Retinal pigment epithelial cell (primary cell): Measurements from ENCODE around the gene FCN3.

ENCODE experiments used
- DNase-seq: peaks from one replicate; pipeline ENCODE4 v3.0.0-alpha.2; 2010; ENCODE audit warnings: low read depth
- H3K4me3 ChIP-seq: 2 replicates; pipeline ENCODE4 v1.5.1; 2011; ENCODE audit warnings: mild to moderate bottlenecking, low read length, control low read depth, moderate library complexity
- TF ChIP-seq, protein P1 (sequence below): conservative IDR thresholded peaks from 2 replicates; pipeline ENCODE4 v1.5.1; 2011; ENCODE audit warnings: low read depth, low read length, control low read depth, inconsistent platforms

Gene FCN3

DNA sequence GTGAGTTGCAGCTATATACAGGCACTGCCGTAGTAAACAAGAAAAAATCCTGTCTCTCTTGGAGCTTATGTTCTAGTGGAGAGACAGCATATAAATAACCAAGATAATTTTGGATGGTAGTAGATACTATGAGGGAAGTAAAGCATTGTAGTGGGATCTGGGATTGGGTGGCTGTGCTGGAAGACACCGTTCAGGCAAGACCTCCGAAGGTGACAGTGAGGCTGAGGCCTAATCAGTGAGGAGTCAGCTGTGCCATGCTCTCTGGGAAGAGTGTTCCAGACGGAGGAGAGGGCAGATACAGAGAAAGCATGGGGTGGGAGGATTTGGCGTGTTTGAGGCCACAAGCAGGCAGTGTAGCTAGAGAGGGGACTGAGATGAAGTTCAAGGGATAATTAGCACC, 46.7 kb downstream of the FCN3 start:
- DNase-seq: no peak
- H3K4me3 ChIP-seq: no peak overlapping the region
- TF ChIP-seq, protein P1, sequence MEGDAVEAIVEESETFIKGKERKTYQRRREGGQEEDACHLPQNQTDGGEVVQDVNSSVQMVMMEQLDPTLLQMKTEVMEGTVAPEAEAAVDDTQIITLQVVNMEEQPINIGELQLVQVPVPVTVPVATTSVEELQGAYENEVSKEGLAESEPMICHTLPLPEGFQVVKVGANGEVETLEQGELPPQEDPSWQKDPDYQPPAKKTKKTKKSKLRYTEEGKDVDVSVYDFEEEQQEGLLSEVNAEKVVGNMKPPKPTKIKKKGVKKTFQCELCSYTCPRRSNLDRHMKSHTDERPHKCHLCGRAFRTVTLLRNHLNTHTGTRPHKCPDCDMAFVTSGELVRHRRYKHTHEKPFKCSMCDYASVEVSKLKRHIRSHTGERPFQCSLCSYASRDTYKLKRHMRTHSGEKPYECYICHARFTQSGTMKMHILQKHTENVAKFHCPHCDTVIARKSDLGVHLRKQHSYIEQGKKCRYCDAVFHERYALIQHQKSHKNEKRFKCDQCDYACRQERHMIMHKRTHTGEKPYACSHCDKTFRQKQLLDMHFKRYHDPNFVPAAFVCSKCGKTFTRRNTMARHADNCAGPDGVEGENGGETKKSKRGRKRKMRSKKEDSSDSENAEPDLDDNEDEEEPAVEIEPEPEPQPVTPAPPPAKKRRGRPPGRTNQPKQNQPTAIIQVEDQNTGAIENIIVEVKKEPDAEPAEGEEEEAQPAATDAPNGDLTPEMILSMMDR: no peak

DNA sequence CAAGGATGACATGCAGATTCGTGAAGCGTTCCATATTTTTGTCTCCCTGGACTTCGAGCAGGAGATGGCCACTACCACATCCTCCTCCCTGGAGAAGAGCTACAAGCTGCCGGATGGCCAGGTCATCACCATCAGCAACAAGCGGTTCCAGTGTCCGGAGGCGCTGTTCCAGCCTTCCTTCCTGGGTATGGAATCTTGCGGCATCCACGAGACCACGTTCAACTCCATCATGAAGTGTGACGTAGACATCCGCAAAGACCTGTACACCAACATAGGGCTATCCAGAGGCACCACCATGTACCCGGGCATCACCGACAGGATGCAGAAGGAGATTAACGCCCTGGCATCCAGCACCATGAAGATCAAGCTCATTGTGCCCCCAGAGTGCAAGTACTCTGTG, 49.3 kb downstream of the FCN3 start:
- no peak overlapping the region for H3K4me3 ChIP-seq
- TF ChIP-seq, protein P1: no peak
- no peak for DNase-seq

DNA sequence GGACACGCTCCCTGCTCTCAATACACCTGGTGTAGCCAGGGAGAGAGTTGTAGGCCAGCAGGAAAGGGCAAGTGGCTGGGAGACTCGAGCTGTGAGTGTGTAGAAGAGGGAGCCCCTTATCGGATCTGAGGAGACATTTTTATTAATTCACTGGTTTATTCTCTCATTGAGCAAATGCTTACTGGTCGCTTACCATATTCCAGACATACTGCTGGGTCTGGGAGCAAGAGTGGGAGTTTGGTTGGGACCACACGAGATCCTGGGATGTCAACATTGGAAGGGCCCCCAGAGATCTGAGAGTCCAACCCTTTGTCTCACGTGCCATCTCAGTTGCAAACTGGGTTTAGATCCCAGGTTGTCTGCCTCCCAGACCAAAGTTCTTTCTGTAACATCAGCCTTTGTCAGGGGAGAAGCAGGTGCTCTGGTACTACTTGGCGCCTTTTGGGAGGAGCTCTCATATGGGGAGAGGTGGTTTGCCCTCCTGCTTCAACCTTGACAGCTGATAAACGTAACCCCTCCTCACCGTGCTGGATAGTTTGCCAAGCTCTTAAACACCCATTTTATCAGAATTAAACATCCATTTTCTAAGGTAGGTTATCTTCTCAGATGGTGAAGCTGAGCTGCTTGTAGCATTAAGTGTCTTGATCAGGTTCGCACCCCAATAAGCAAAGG, 51.9 kb downstream of the FCN3 start:
- no peak for DNase-seq
- TF ChIP-seq, protein P1: no peak
- peak overlapping the region; percentile 99 for H3K4me3 ChIP-seq

DNA sequence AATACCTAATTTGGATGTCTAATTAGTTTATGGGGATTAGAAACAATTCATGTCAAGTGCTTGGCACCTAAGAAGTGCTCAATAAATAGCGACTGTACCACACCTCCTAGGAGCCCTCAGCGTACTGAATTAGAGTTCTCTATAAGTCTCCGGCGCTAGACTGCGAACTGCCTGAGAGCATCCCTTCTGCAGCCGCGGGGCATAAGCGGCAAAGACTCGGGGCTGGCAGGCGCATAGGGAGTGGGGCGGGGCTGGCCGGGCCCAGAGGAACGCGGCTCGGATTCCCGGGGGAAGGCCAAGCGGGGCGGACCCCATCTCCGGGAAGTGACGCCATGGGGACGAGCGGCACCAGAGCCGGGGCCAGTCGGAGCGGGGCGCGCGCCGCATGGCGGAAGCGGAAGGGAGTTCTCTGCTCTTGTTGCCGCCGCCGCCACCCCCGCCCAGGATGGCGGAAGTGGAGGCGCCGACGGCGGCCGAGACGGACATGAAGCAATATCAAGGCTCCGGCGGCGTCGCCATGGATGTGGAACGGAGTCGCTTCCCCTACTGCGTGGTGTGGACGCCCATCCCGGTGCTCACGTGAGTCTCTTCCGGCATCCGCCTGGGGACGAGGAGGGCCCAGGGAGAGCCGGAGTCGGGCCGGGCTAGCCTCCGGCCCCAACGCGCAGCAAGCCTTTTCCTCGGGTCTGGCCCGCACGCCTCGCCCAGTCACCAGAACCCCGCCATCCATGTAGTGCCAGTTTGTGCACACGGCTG, 52.6 kb downstream of the FCN3 start, which contains the start of gene TMEM222:
Gene TMEM222 (plus strand): TSS at position 351 of the 756 bp plus-strand sequence. CDS start 35 bp downstream, at position 386.
- H3K4me3 ChIP-seq: peak within 1 kb of the TSS; percentile 99
- DNase-seq: peak; percentile 85
- TF ChIP-seq, protein P1: no peak
